GM12878 (cell line): ENCODE measurements around the gene AK8. TPM values are rescaled to one million over a fixed set of nuclear protein-coding genes. Genes with fewer than 3 reads are reported as not detected.

Experiments
- NFIC ChIP-seq: IDR thresholded peaks from 2 replicates; pipeline ENCODE4 v1.6.1; 2012; ENCODE audit warnings: low read depth, mild to moderate bottlenecking, inconsistent platforms, low read length, moderate library complexity
- REST ChIP-seq: IDR thresholded peaks from 2 replicates; pipeline ENCODE4 v1.6.1; 2012; ENCODE audit warnings: mild to moderate bottlenecking, low read depth, low read length
- SMAD1 ChIP-seq: fragments of 450-650 bp; IDR thresholded peaks from 2 replicates; pipeline ENCODE4 v1.6.1; 2018; ENCODE audit warnings: mild to moderate bottlenecking, low read depth; ENCODE audit not compliant: partially characterized antibody
- USF2 ChIP-seq: IDR thresholded peaks from 2 replicates; pipeline ENCODE4 v1.6.1; 2011; ENCODE audit warnings: low read depth, low read length, improper control_type of control experiment, borderline replicate concordance
- ZBTB11 ChIP-seq: fragments of 450-650 bp; formaldehyde crosslinking; IDR thresholded peaks from 2 replicates; pipeline ENCODE4 v1.5.0; 2022; ENCODE audit warnings: mild to moderate bottlenecking, missing genetic modification characterization
- ZNF592 ChIP-seq: fragments of 450-650 bp; IDR thresholded peaks from 2 replicates; pipeline ENCODE4 v1.6.1; 2017; ENCODE audit warnings: mild to moderate bottlenecking, moderate library complexity
- polyA plus RNA-seq, 11 experiments: library from polyadenylated mRNA; depleted of rRNA in 4 of 11; unstranded in 6 of 11; stranded (reverse) in 5 of 11; fragments of >200 nt; fragmentation: Nextera tagmentation in 4 of 11; fragmentation: Illumina TruSeq in 1 of 11; extraction: Ambion mirVana in 4 of 11; extraction: Trizol in 1 of 11; gene quantifications; 1 replicate in 1 of 11; 2 replicates in 10 of 11; pipeline versions ENCODE4 v1.2.1 to v1.2.3, GENCODE V29; 2011 to 2016; ENCODE audit warnings: inconsistent platforms in 2 of 11, missing spikeins in 2 of 11, low read depth in 1 of 11
- total RNA-seq, 4 experiments: library from RNA; depleted of rRNA in 3 of 4; stranded (reverse); fragments of >200 nt in 3 of 4; fragmentation: Illumina TruSeq in 1 of 4; extraction: Trizol in 1 of 4; gene quantifications; 2 replicates each; pipeline versions ENCODE4 v1.2.1 to v1.2.3, GENCODE V29; 2013 to 2021

The AK8 gene
- total and polyA plus RNA-seq, 10 of the 15 experiments (the other 5 are each of a cell fraction or from before 2014, with no cell fraction given): 0.03 to 0.12 (median 0.06) TPM; not detected in 5

GRCh38 chr9:132769906-132770769, 107.9 kb downstream of the AK8 start (continued):
- TF ChIP-seq REST (no peak), ZNF592 (no peak), ZBTB11 (CRISPR knock-in tag) (no peak), USF2 (no peak), SMAD1 (no peak), NFIC (no peak)
